Endothelial cell of umbilical vein (primary cell): ENCODE measurements around the gene SHISA6. TPM values are rescaled to one million over a fixed set of nuclear protein-coding genes. Genes with fewer than 3 reads are reported as not detected.

Source experiments
- BruUV-seq: library from RNA; stranded (reverse); fragments of 400-500 nt; replicated peaks from 2 replicates; lab custom pipeline; 2021; lab: Mats Ljungman, UMichigan
- CTCF ChIA-PET: fragments of 300-600, 350-600 bp; sonication (Branson Sonifier 250); formaldehyde crosslinking; loops from one replicate; lab custom pipeline; 2021; ENCODE audit warnings: antibody characterized with exemption, inconsistent platforms; lab: Charles Lee
- POLR2A ChIA-PET: fragments of 300-600, 350-600 bp; sonication (Branson Sonifier 250); formaldehyde crosslinking; loops from one replicate; lab custom pipeline; 2021; ENCODE audit warnings: antibody characterized with exemption, inconsistent platforms; lab: Charles Lee
- DNase-seq: peaks from one replicate; pipeline ENCODE4 v3.0.0-alpha.2; 2011; ENCODE audit warnings: low read depth, low spot score
- FAIRE-seq: peaks from 2 replicates; lab custom pipeline; 2011; peaks lifted over from hg19 to GRCh38; lab: Jason Lieb, UNC
- H2AFZ ChIP-seq: 2 replicates; pipeline ENCODE4 v1.6.0; 2012; ENCODE audit warnings: low read depth, low read length, control low read depth, inconsistent platforms
- H3K27ac ChIP-seq: 2 replicates; pipeline ENCODE4 v1.5.1; 2011; ENCODE audit warnings: low read depth, mild to moderate bottlenecking, control low read depth, low read length, moderate library complexity; ENCODE audit not compliant: insufficient read depth
- H3K27me3 ChIP-seq, 2 experiments: 2 replicates each; pipeline versions ENCODE4 v1.6.0 to v1.6.1; 2011; ENCODE audit warnings: low read length in 2 of 2, mixed read lengths in 1 of 2; ENCODE audit not compliant: control insufficient read depth in 2 of 2, insufficient read depth in 2 of 2
- H3K36me3 ChIP-seq, 2 experiments: 2 replicates in 1 of 2; 3 replicates in 1 of 2; pipeline ENCODE4 v1.5.1; 2011; ENCODE audit warnings: low read length in 2 of 2, mild to moderate bottlenecking in 1 of 2, moderate library complexity in 1 of 2; ENCODE audit not compliant: control insufficient read depth in 2 of 2, insufficient read depth in 2 of 2; ENCODE audit errors: extremely low read depth in 1 of 2
- H3K4me1 ChIP-seq: 3 replicates; pipeline ENCODE4 v1.5.1; 2011; ENCODE audit warnings: mild to moderate bottlenecking, low read length; ENCODE audit not compliant: control insufficient read depth, insufficient read depth; ENCODE audit errors: extremely low read depth
- H3K4me2 ChIP-seq: 2 replicates; pipeline ENCODE4 v1.6.1; 2011; ENCODE audit warnings: low read length, control low read depth, mixed read lengths; ENCODE audit not compliant: insufficient read depth
- H3K4me3 ChIP-seq, 3 experiments: fragments of 200-600 bp in 1 of 3; sonication (generic), shearing (Covaris generic) in 1 of 3; replicated peaks in 1 of 3; 2 replicates each; pipeline ENCODE4 v1.5.1; 2011 to 2016; ENCODE audit warnings: control low read depth in 3 of 3, low read length in 3 of 3, mild to moderate bottlenecking in 2 of 3, inconsistent platforms in 1 of 3, low read depth in 1 of 3, moderate library complexity in 1 of 3; ENCODE audit not compliant: insufficient read depth in 1 of 3
- H3K79me2 ChIP-seq: 2 replicates; pipeline ENCODE4 v1.6.0; 2012; ENCODE audit warnings: low read length, inconsistent platforms; ENCODE audit not compliant: control insufficient read depth, insufficient read depth
- H3K9ac ChIP-seq: replicated peaks from 2 replicates; pipeline ENCODE3; 2011; ENCODE audit warnings: low read length, control low read depth; ENCODE audit not compliant: insufficient read depth; ENCODE audit errors: extremely low read depth
- H3K9me1 ChIP-seq: replicated peaks from 3 replicates; pipeline ENCODE4 v1.6.0; 2011; ENCODE audit warnings: mild to moderate bottlenecking, low read length; ENCODE audit not compliant: control insufficient read depth, insufficient read depth; ENCODE audit errors: extremely low read depth
- H3K9me3 ChIP-seq: replicated peaks from 2 replicates; pipeline ENCODE4 v1.5.1; 2012; ENCODE audit warnings: low read length, inconsistent platforms; ENCODE audit not compliant: control insufficient read depth, insufficient read depth
- H4K20me1 ChIP-seq: replicated peaks from 2 replicates; pipeline ENCODE3; 2011; ENCODE audit warnings: mild to moderate bottlenecking, low read length; ENCODE audit not compliant: control insufficient read depth, insufficient read depth; ENCODE audit errors: extremely low read depth
- EZH2 ChIP-seq: IDR thresholded peaks from 2 replicates; pipeline ENCODE4 v1.6.1; 2012; ENCODE audit warnings: borderline replicate concordance, low read depth, mild to moderate bottlenecking, moderate library complexity, low read length, inconsistent platforms; ENCODE audit not compliant: severe bottlenecking
- FOS ChIP-seq: IDR thresholded peaks from 2 replicates; pipeline ENCODE4 v1.6.1; 2011; ENCODE audit warnings: mild to moderate bottlenecking, low read length, moderate library complexity, borderline replicate concordance; ENCODE audit not compliant: insufficient read depth
- GATA2 ChIP-seq: IDR thresholded peaks from 2 replicates; pipeline ENCODE4 v1.7.0; 2011; ENCODE audit warnings: low read depth, mild to moderate bottlenecking, moderate library complexity, mixed read lengths, low read length; ENCODE audit not compliant: insufficient read length, insufficient read depth
- JUN ChIP-seq: IDR thresholded peaks from 2 replicates; pipeline ENCODE4 v1.6.1; 2011; ENCODE audit warnings: borderline replicate concordance, low read depth; ENCODE audit not compliant: insufficient read length, insufficient read depth
- MAX ChIP-seq: IDR thresholded peaks from 2 replicates; pipeline ENCODE4 v1.6.1; 2011; ENCODE audit not compliant: insufficient read depth, insufficient read length
- MYC ChIP-seq: IDR thresholded peaks from one replicate; pipeline ENCODE4 v1.6.1; 2011; ENCODE audit warnings: mild to moderate bottlenecking, low read depth, low read length
- POLR2A ChIP-seq: IDR thresholded peaks from 2 replicates; pipeline ENCODE4 v1.6.1; 2012; ENCODE audit warnings: low read depth, mild to moderate bottlenecking, control low read depth, low read length
- POLR2AphosphoS5 ChIP-seq: IDR thresholded peaks from 2 replicates; pipeline ENCODE4 v1.6.1; 2012; ENCODE audit warnings: low read depth, mild to moderate bottlenecking, control low read depth, low read length, moderate library complexity; ENCODE audit not compliant: insufficient read depth
- dilution Hi-C: fragments of 300-500 bp; cut with MboI; formaldehyde crosslinking; loops from one replicate; pipeline ENCODE4 v1.15.0; 2019; ENCODE audit warnings: low sequenced_read_pairs; ENCODE audit not compliant: extremely low pct_ligation_motif_present
- intact Hi-C: fragments of 100-400 bp; cut with micrococcal nuclease; formaldehyde crosslinking; loops from one replicate; pipeline ENCODE4 v1.10.0; 2022
- polyA plus RNA-seq, 4 experiments: library from polyadenylated mRNA; depleted of rRNA in 3 of 4; stranded (reverse) in 3 of 4; unstranded in 1 of 4; fragments of >200 nt; gene quantifications; 2 replicates each; pipeline versions ENCODE4 v1.2.1 to v1.2.3, GENCODE V29; 2011 to 2012; ENCODE audit warnings: missing spikeins in 1 of 4
- total RNA-seq: library from RNA; stranded (reverse); gene quantifications from 2 replicates; pipeline ENCODE4 v1.2.3, GENCODE V29; 2021

Gene SHISA6
- total and polyA plus RNA-seq, 2 donors (not counting 3 experiments of a cell fraction or from before 2014, with no cell fraction given) = not detected

DNA sequence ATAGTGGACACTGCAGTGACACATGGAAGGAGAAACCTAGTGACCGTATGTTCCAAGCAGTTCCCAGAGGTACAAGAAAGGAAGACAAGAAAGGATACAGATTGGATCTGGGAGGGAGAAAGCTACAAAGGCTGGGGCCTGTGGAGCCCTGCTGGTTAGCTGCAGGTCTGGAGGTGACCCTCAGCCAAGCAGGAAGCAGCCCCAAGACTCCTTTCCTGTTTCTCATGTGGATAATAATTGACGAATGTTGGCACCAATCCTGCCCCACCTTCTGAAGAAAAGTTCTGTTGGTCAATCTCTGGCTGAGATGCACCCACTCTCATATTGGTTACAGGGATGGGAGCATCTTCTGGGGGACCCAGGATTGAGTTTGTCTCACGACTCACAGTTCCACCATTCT is 99.8 kb downstream of the SHISA6 start:
- Histone ChIP-seq H3K9me1 (no peaks in the 10 kb centered on the region), H3K9me3 (peaks cover 2% of the 10 kb centered on the region), H3K9ac (no peak overlapping the region), H3K4me2 (no peak overlapping the region), H3K79me2 (no peaks in the 10 kb centered on the region), H4K20me1 (no peaks in the 10 kb centered on the region), H3K4me1 (no peaks in the 10 kb centered on the region), H2AFZ (no peak overlapping the region), H3K36me3 (no peaks in the 10 kb centered on the region), H3K4me3 (no peak overlapping the region), H3K27me3 (no peaks in the 10 kb centered on the region), H3K27ac (no peak overlapping the region)
- ChIA-PET POLR2A (no interaction called here), CTCF (no interaction called here)
- no TSS peak for BruUV-seq
- dilution Hi-C loops = no loop called here
- TF ChIP-seq EZH2 (no peak), POLR2AphosphoS5 (no peak), FOS (no peak), GATA2 (no peak), JUN (no peak), POLR2A (no peak), MAX (no peak)
- no peak for FAIRE-seq
- DNase-seq = no peak
- intact Hi-C loops = no loop called here

GRCh38 chr17:11342138-11342537 is 101.1 kb downstream of the SHISA6 start:
- TF ChIP-seq JUN (no peak), GATA2 (no peak), POLR2AphosphoS5 (no peak), EZH2 (no peak), MAX (no peak), FOS (no peak), MYC (no peak)
- H3K27me3 ChIP-seq = no peaks in the 10 kb centered on the region
- H3K9me3 ChIP-seq = peaks cover 2% of the 10 kb centered on the region
- no peak overlapping the region for H3K9ac ChIP-seq
- no peaks in the 10 kb centered on the region for H3K4me1 ChIP-seq
- no peaks in the 10 kb centered on the region for H4K20me1 ChIP-seq
- no peak overlapping the region for H3K4me2 ChIP-seq
- no peak overlapping the region for H3K4me3 ChIP-seq
- H3K9me1 ChIP-seq = no peaks in the 10 kb centered on the region
- dilution Hi-C loops (no loop called here), intact Hi-C loops (no loop called here)
- ChIA-PET POLR2A (no interaction called here), CTCF (no interaction called here)
- no peak overlapping the region for H2AFZ ChIP-seq
- FAIRE-seq (no peak), DNase-seq (no peak)
- no peak overlapping the region for H3K27ac ChIP-seq
- no peaks in the 10 kb centered on the region for H3K79me2 ChIP-seq
- BruUV-seq = no TSS peak
- H3K36me3 ChIP-seq = no peaks in the 10 kb centered on the region
